Measurements from ENCODE around the gene PRSS3.
A peak's percentile ranks its signal among the peaks of the same experiment; 100 is the strongest.
"Not testable (repeated sequence)": the region's sequence is repeated elsewhere in the genome, so short reads cannot be mapped to it uniquely, and the experiment has no call there.

The PRSS3 gene

DNA sequence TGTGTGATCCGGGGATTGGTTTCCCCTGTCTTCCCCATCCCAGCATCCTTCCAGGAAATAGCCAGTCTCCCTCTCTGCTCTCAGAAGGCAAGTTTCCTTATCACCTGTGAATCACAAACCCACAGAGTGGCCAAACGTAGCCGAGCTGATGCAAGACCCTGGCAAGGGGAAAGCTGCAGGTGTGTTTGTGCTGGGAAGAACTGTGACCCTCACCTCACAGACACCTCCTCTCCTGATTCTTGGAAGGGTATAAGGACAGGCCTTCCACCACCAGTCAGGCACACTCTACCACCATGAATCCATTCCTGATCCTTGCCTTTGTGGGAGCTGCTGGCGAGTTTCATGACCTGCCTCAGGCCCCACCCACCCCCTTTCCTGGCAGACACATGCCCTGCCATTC is at the start of gene PRSS3:
Gene PRSS3, plus strand, starts transcription at position 281 of the 400 bp plus-strand sequence. Its CDS starts 13 bp downstream, at position 294.
- DNase-seq, result no peak

DNA sequence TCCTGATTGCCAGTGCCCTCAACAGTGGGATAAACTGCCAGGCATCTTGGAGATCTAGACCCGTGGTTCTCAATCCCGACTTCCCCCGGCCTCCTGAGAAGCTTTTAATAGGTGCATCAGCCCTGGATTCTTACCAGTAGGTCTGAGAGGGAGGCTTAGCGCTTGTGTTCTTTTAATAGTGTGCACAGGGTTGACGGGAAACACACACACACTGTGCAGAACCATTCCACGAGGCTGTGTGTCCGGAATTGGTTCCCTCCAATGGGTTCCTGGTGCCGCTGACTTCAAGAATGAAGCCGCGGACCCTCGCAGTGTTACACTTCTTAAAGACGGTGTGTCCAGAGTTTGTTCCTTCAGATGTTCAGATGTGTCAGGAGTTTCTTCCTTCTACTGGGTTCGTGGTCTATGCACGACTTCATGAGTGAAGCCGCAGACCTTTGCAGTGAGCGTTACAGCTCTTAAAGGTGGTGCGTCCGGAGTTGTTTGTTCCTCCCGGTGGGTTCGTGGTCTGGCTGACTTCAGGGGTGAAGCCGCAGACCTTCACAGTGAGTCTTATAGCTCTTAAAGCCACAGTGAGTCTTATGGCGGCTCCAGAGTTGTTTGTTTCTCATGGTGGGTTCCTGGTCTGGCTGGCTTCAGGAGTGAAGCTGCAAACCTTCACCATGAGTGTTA is 46.6 kb upstream of the PRSS3 start:
- DNase-seq, result peak; percentile 31

DNA sequence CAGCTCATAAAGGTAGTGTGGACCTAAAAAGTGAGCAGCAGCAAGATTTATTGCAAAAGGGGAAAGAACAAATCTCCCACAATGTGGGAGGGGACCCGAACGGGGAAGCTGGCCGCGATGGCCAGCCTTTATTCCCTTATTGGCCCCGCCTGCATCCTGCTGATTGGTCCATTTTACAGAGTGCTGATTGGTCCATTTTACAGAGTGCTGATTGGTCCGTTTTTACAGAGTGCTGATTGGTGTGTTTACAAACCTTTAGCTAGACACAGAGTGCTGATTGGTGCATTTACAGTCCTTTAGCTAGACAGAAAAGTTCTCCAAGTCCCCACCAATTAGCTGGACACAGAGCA is 46.1 kb upstream of the PRSS3 start:
- peak; percentile 20 for DNase-seq

DNA sequence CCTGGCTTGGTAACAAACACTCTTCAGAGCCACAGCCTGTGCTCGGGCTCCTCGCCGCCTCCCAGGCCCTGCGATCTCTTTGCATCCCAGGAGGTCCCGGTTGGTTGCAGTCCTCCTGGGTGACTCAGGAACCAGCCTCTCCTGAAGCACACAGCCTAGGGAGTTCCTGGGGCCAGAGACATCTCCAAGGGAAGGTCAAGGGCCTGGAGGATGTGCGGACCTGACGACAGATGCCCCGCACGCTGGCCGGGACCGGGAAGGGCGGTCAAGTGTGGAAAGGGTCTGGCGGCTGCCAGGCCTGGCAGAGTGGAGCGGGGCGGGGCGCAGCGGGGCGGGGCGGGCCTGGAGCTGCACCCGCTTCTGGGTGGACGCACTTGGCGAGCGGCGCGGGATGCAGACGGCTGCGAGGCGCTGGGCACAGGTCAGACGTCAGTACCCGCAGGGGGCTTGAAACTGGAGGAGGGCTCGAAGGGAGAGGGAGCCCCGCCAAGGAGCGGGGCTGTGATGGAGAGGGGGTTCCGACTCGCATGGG is 45.0 kb upstream of the PRSS3 start:
- DNase-seq, result no peak

DNA sequence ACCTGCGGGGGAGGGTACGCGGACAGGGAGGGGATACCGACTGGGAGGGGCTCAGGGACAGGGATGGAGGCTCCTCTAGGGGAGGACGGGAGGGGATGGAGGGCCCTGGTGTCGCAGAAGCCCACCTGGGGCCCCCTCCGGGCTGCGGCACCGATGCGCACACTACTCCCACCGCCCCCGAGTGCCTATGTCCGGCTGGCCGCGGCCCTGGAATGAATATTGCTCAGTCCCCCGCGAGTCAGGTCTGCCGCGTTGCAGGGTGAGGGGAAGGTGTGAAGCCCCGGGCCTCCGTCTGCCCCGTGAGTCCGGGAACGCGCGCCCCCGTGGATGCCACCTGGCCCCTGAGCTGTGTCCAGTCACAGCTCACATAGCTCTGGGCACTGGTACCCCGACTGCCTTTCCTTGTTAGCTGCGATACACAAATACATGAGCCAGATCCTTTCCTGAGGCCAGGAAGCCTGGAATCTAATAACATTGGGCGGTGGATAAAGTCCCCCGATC is 44.5 kb upstream of the PRSS3 start:
- DNase-seq, result no peak

DNA sequence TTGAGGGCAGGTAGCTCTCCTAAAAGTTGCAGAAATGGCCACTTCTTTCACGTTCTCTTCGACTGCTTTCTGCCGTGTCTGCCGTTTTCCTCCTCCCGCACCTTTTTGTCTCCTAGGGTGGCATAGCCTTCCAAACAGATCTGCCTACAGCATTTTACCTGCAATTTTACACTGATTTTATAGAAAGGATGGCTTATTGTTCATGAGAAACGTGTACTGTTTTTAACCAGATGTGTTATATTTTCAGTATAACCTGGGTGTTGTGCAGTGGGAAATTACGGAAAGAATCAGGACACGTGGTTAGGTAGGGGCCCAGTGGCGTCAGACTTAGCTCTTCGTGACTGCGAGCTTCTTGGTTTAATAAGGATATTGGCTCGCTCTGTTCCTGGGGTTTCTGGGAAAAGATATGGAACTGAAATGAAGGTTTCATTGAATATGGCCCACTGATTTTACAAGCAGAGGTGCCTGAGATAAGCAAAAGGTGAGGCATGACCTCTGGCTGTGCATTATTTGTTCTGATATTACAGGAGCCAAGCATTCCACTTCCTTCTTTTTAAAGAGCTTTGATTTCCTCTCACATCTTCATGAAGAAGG is 43.7 kb upstream of the PRSS3 start:
- DNase-seq, result no peak

DNA sequence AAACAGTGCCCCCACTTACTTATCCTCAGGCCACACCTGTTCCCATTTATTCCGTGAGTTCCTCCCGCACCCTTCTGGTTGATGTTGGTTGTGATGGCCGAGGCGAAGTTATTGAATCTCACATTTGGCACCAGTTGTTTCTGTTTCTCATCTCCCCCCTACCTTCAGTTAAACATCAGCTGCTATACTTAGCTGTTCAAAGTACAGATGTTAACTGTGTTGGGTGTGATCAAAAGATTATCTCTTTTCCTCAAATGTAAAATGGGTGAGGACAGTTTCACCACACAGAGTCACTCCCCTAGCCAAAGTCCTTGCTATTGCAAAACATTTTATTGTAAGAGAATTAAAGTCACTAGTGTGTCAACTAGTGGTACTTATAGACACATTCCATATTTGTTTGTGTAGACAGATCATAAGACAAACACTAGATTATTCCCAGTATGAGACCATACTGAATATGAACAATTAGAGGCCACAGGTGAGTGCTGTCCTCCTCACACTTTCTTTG is 43.2 kb upstream of the PRSS3 start:
- DNase-seq, result no peak

DNA sequence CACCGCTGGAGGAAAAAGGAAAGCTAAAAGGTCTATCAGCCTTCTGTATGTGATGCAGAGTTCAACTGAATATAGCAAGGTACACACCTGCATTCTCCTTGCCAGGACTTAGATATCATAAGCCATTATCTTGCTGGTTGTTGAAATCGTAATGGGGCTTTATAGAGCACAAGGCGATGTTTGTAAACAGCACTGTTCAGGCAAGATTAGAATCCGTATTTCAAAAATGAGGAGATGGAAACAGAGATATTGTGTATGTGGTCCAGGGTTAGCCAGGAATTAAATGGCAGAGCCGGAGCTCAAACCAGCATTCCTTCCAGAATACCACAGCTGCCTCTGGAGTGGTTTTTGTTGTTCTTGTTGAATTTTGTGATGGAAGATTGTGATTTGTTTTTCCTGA is 42.6 kb upstream of the PRSS3 start:
- not testable (repeated sequence) for DNase-seq

DNA sequence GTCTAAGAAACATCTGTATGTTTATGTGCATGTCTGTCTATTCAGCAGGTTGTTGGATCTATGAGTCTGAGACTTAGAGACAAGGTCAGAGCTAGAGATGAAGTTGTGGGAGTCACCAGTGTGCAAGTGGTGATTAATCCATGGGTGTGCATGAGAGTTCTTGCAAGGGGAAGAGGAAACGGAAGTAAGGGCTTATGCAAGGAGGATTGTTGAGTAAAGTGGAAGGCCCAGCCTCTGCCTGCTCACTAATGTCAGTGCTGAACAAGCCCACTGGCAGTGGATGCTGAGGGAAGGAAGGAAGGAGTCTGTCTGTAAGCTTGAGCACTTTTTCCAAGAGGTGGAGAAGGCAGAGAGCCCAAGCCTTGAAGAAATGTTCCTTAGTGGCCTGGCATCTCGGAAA is 35.7 kb upstream of the PRSS3 start:
- DNase-seq, result not testable (repeated sequence)

DNA sequence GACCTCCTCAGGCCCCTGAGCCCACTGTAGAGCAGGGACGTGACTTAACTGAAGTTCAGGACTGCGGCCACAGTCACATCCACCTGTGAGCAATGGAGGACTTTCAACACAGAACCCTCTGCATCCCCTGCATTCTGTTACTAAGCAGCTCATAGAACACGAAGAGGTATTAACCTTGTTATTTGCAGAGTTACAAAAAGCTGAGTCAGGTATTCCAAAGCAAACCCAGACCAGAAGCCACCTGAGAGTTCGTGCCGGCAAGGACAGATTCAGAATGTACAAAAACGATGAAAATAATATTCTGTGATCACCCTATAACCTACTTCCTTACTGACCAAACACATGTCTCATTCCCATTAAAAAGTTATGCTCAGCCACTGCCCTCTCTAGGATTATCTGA is 33.0 kb upstream of the PRSS3 start:
- DNase-seq, result no peak

DNA sequence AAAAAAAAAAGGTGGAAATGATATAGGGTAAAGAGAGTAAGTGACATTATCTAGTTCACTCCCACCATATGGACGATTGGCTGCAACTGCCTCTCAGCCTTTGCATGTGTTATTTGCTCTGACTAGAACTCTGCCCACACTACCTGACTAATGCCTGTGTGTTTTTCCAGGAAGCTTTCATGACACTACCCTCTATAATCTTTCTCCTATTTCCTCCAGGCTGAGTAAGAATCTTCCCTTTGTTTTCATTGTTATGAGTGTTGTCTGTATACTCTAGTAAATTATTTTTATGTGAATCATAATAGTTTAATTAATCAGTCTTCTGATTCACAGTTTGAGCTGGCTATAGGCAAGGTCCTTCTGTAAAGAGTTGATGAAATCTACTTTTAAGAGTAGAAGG is 31.7 kb upstream of the PRSS3 start:
- DNase-seq, result not testable (repeated sequence)

DNA sequence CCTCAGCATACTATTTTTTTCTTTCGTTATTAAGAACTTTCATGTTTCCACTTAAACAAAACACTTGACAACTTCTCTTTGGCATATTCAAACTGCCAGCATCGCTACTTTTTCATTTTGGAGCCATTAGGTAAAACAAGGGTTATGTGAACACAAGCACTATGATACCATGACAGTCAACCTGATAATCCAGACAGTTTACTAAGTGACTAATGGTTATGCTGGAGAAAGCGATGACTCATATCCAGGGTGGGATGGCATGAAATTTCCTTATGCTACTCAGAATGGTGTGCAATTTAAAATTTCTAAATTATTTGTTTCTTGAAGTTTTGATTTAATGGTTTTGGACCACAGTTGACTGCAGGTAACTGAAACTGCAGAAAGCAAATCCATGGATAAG is 29.9 kb upstream of the PRSS3 start:
- no peak for DNase-seq

DNA sequence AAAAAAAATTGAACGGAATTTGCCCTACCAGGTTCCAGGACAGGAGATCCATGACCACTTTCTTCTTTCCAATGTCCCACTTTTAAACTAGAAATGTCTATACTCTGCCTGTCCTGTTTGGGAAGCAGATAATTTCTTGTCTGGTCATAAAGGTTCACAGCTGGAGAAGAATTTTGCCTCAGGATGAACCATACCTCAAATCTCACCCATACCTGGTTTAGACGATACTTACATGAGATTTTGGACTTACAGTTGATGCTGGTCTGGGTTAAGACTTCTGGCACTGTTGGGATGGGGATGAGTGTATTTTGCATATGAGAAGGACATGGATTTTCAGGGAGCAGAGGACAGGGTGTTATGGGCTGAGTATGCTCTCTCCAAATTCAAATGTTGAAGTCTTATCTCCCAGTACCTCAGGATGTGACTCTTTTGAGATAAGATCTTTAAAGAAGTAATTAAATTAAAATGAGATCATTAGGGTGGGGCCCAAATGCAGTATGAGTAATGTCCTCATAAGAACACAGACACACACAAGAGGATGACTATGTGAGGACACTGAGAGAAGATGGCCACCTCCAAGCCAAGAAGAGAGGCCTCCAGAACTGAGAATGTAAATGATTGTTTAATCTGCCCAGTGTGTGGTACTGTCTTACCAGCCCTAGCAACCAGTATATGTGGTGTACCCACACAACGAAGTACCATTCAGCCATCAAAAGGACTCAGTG is 25.0 kb upstream of the PRSS3 start:
- not testable (repeated sequence) for DNase-seq

DNA sequence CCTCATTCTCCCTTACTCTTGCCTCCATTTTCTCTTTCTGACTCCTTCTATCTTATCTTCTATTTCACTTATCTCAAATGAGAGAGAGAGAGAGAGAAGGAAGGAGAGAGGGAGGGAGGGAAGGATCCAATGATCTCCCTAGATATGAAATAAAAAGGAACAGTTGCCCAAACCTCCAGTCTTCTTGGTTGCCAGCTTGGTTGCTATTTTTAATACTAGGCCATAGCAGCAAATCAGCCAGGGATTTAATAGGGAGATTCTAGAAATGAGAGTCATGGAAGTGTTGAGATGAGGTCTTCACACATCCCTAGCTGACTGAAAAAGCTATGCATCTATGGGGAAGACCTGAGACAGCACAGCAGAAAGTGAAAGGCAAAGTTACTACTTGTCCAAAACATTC is 22.2 kb upstream of the PRSS3 start:
- DNase-seq, result not testable (repeated sequence)

DNA sequence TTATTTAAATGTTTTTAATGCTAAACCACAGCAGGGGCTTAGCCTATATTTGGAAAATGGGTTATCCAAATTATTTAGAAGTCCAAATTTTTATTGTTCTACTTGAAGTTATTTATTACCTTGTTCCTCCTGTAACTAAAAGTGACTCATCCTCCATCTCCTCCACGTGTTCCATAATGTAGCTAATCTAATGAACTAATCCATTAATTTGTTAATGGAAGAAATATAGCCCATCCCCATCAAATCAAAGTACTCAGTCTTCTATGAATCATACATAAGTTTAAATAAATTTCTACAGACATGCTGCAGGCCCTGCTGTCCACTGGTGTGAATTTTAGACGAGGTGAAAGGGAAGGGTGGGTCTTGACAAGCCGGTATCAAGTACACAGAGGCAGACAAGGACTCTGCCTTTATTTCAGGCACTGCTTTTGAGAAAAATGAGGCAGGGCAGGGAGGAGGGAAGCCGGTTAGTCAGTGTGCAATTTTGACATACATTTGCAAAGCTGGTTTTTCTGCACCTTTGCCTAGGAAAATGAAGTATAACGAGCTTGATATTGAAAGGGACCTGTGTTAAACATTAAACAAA is 21.2 kb upstream of the PRSS3 start:
- DNase-seq, result not testable (repeated sequence)

DNA sequence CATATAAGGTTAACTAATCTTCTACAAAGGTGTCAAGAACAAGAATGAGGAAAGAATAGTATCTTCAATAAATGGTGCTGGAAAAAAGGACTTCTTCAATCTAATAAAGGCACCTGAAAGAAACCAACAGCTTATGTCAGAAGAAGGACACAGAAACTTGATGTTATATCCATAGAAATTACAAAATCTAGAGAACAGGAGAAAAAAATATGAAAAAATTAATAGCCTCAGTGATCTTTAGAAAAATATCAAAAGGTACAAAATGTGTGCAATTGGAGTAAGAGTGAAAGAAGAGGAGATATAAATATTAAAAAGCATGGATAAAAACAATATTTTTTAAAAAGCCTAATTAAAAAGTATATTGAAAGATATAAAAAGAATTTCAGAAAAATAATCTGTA is 18.8 kb upstream of the PRSS3 start:
- no peak for DNase-seq

DNA sequence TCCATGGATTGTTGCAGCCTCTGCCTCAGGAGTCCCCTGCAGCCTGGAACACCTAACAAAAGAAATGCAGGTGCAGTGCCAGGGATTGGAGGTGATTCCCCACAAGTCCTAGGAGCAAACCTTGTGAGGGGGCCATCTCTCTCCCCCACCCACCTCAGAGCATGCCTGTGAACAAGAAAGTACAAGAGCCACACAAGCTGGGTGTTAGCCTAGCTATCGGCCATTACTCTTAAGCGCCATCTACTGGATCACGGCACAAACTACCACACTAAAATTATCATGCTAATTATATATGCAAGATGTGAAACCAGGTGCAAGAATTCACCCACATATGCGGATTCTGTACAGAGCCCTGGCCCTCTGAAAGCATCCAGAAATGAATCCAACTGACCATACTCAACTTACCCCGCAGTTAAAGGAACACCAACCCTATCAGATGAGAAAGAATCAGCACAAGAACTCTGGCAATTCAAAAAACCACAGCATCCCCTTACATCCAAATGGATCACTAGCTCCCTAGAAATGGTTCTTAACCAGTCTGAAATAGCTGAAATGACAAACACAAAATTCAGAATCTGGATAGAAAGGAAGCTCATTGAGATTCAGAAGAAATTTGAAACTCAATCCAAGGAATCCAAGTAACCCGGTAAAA is 16.5 kb upstream of the PRSS3 start:
- peak; percentile 35 for DNase-seq

DNA sequence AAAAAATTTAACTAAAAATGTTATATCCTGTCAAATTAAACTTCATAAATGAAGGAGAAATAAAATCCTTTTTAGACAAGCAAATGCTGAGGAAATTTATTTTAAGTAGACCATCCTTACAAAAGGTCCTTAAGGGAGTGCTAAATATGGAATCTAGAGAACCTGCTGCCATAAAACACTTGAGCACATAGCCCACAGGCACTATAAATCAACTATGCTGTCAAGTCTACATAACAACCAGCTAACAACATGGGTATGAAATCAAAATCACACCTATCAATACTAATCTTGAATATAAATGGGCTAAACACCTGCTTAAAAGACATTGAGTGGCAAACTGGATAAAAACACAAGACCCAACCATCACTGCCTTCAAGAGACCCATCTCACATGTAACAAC is 15.1 kb upstream of the PRSS3 start:
- no peak for DNase-seq

DNA sequence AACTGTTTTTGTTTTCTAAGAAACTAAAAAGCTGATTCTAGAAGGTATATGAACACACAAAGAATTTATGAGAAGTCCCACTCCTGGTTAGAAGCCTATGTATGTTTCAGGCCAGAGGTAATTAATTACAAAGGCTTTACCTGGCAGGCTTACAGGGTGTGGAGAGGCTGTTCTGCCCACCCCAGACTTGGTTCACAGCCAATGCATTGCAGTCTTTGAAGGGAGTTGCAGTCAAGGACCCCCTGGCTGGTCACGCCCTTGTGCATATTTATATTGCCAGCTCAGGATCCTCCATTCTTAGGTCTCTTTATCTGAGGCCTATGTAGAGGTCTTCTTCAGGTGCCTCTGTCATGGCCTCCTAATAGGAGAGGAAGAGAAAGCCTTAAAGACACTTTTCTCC is 13.6 kb upstream of the PRSS3 start:
- no peak for DNase-seq

DNA sequence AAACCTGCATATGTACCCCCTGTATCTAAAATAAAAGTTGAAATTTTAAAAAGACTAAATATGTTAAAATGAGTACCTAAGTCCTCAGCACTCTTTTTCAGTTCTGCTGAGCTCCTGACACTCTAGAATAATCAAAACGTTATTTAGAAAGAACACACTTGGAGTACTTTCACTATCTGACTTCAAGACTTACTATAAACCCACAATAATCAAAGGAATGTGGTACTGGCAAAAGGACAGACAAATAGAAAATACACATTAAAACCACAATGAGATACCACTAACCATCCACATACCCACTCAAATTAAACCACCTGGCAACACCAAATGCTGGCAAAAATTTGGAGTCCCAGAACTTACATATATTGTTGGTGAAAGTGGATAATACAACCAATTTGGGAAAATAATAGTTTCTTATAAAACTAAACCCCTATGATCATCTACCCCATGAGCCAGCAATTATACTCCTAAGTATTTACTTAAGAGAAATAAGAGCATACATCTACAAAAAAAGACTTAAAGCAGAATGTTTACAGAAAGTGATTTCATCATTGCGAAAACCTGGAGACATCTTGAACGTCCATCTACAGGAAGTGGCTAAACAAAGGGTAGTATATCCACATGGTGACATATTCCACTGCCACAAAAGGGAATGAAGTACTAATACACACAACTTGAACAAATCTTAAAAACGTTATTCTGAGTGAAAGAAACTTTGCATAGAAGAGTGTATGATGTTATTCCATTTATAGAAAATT is 12.8 kb upstream of the PRSS3 start:
- DNase-seq, result no peak

DNA sequence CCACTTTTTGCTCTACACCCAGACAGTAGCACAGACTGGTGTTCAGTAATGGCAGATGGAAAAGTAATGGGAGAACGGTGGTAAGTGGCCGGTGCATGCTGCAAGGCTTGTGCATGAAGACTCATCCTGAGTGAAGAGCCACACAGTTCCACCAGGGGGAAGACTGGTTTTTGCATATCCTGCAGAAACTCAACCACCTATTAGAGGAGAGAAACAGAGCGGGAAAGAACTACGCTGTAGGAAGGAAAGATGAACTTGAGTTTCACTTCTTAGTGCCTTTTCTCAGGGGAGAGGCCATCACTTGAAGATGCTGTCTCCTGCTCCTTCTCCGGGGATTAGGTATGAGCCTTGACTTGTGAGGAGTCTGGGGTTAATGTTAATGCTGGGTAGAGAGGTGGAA is 9.4 kb upstream of the PRSS3 start:
- no peak for DNase-seq

DNA sequence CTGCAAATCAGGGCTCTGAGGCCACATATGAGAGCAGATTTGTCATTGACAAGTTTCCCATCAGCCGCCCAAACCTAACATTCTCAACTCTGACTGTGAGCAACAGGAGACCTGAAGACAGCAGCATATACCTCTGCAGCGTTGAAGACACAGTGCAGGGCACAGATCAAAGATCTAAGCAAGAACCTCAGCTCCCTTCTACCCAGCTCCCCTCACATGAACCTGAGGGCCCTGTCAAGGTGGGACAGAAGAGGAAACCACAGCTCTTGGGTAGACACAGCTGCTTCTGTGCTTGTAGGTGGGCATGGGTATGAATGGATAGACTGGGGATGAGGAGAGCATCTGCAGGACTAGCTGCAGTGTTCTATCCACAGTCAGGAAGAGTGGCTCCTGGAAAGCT is 8.7 kb upstream of the PRSS3 start:
- no peak for DNase-seq
